GM21526 (cell line): ENCODE measurements around the gene GH2.

Experiments used
- ATAC-seq: cut with Tn5 transposase; IDR thresholded peaks from one replicate; pipeline ENCODE4 v1.9.1; 2021; ENCODE audit warnings: moderate library complexity; ENCODE audit not compliant: unreplicated experiment, low FRiP score

GH2 gene

DNA sequence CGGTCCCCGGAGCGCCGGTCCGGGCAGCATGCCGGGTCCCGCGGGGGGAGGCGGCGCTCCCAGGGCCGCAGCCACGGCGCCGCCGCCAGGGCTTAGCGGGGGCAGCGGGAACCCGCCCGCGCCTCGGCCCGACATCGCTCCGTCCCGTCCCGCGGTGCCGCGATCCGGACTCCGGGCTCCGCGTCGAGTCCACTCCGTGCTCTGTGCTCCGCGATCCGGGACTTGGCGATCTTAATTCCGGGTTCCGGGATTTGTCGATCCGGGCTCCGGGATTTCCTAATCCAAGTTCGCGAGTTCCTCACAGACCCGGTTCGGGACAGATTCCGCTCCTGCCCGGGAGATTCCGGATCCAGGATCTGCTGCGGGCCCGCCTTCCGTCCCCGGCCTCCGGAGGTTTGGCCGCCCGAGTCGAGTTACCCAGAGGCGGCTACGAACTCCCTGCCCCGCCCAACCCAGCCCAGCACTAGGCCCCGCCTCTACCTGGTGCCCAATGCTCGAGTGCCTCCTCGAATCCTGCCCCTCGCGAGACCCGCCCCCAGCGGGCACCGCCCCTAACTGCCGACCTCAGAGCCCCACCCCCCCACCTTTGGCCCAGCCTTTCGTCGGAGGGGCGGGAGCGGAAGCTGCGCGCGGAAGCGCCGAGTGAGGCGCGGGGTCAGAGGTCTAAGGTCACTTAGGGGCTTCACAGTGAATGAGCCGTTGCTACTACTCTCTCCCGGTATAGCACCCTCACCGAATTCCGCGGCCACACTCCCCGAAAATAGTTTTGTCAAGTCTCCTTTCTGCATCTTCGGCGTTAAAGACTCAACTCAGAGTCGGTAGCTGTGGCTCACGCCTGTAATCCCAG, 39.0 kb downstream of the GH2 start, which contains the start of gene SMARCD2:
TSS of gene SMARCD2 (minus strand) at position 146 of the 847 bp plus-strand sequence. CDS start at position 135, 11 bp downstream.
- ATAC-seq = peak; percentile 61

DNA sequence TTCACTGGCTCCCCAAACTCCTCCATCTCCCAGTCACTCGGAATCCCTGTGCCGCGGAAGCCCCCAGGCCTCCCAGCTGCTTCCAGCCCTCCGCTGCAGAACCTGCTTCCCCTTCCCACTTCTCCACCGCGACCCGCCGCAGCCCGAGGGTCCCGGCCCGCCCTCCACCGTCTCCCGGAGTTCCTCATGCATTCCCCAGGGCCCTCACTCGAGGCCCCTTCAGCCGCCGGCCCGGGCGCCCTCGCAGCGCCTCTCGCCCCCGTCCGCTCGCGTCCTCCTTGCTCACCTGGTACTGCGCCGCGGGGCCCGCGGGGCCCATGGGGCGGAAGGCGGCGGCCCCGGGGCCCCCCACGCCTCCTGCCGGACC, 39.6 kb downstream of the GH2 start:
- peak; percentile 30 for ATAC-seq

DNA sequence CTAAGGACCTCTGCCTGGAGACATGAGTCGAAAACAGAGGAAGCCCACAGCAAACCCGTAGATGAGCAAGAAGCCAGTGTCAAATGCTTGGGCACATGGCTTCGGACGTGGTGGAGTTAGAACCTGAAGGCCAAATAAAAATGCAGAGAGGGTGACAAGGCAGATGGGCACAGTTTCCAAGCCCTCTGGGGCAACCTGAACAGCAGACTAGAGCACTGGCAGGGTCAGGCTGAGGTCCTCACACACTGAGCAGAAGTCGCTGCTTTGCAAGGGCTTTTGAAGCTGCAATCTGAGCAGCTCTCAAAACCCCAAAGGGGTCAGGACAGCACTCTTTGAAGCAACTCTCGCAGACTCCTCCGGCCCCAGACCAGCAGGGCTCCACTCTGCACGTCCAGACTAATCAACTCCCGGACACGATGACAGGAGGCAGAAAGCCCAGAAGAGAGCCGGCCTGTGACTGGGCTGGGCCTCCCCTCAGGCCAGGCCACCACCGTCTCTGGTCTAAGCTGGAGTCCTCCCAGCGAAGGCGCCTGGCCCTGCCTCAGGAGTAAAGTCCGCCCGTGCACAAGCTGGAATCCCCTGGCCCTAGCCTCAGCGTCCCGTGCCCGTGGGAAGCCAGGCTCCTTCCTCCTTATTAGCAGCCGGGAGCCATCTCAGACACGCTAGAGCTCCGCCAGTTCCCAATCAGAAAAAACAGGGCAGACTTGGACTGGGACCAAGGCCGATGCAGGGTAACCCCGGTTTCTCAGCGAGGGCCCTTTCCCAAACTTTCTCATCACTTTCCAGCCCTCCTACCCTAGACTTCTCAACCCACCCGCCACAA, 40.2 kb downstream of the GH2 start:
- no peak for ATAC-seq

DNA sequence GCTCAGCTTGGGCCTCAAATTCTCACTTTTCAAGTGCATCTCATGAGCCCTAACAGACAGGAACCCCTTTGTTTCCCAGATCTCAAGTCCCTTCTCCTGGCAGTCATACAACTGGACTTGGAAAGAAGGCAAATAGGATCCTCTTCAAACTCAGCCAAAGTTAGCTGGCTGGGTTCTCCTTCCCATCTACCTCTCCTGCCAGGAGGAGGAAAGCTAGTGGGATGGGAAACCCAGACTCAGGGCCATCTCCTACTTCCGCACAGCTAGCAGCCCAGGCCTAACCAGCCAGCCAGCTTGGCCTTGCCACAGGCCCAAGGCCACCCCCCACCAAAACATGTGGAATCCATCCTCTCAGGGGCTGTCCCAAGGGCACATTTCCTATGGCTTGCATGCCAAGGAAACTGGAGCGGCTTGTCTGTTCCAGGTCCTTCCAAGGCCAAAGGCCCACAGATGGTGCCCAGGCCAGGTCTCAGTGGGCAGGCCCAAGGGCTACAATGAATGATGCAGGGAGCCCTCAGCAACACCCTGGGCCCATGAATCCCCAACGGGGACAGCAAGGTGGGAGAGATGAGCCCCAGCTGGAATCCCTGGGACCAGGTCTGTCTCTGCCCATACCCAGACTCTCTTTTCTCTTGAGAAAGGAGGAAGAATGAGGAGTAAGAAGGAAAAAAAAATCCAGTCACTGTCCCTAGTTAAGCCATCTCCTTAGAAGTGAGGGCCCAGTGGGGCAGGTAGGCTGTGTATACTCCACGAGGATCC, 41.0 kb downstream of the GH2 start:
- no peak for ATAC-seq

DNA sequence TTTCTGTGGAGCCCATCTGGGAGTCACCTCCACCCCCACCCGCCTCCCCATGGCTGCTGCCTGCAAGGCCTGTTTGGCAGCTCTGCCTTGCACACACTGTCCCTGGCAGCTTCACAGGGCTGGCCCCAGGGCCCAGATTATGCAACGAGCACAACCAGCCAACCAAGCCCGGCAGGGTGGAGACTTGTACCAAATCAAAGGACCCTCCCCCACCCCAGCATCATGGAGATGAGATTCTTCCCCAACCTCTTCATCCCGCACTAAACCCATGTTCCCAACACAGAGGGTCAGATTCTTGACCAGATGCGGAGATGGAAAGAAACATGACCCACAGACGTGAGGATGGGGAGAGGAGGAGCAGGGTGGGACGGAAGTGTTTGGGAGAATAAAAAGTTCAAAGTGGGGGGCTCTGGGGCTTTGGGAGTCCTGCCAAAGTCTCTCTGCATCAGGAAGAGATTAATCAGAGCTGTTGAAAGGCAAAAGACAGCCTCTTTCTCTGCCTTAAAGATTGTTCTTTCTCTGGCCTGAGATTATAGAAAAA, 43.0 kb downstream of the GH2 start:
- ATAC-seq = no peak

DNA sequence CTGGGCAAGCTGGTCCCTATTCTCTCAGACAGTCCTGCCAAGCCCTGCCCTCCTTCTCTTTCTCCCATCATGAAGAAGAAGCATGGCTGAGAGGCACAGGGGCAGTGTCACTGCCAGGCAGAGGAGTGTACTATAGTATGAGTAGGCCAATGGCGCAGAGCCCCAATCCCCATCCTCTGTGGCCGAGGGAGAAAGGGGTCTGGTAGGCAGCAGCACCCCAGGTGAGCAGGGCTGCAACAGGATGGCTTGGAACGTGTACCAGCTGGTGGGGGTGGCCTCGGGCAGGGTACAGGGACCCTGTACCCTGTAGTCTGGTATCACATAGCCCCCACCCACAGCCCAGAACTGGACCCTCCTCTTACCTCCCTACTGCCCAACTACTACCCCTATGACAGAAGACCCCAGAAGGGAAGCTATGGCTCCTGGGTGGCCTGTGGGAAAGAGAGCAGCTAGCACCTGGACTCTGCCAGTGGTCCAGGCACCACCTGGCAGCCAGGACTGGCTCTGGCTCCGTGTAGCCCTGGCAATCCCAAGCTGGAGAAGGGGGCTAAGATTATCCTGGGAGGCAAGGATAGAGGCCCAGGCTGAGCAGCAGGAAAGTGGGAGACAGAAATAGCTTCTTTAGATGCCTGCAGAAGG, 43.7 kb downstream of the GH2 start:
- ATAC-seq = no peak

DNA sequence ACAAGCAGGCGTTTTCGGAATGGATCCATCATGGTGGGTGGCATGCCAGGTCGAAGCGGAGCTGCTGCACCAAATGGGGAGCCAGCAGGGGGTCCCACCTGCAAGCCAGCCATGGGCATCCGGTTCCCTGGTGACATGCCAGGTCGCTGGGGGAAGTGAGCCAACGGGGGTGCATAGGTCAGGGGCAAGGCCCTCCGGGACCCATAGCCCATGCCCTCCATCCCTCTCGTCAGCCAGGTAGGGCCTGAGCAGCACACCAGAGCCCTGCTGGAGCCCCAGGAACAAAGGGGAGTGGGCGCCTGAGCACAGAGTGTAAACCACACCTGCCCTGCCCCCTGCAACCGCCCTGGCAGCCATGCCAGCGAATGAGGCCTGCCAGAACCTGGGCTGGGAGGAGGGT, 44.3 kb downstream of the GH2 start:
- ATAC-seq = no peak

DNA sequence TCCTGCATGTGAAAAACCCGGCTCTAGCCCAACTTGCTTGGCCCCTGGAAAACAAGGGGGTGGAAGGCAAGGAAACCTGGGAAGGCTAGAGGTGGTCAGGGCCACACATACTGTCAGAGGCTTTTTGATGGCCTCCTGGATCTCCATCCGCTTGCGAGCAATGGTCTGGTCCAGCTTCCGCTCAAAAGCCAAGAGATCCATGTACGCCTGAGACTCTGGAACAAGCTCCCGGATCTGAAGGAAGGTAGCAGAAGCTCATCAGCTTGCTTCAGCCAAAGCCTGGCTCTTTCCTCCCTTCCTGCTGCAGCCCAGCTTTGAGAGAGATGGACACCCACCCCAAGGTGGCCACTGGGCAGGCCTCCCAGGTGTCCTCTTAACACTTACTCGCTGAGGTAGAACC, 44.9 kb downstream of the GH2 start:
- ATAC-seq = no peak

DNA sequence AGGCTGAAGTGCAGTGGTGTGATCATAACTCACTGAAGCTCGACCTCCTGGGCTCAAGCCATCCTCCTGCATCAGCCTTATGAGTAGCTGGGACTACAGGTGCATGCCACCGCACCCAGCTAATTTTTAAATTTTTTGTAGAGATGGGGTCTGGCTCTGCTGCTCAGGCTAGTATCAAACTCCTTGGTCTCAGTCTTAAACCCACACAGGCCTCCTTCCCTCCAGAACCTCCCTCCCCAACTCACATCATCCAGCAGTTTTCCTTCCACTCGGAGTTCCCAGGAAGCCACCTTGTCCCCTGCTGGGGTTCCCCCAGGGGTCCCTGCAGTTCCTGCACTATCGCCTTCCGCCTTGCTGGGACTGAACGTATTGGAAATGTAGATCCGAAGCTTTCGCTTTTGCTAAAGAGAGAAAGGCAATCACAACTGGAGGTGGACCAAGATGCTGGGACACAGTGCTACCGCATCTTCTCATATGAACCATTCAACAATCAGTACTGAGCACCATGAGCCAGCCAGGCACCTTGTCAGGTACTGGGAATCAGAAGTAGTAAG, 46.5 kb downstream of the GH2 start:
- ATAC-seq = no peak

DNA sequence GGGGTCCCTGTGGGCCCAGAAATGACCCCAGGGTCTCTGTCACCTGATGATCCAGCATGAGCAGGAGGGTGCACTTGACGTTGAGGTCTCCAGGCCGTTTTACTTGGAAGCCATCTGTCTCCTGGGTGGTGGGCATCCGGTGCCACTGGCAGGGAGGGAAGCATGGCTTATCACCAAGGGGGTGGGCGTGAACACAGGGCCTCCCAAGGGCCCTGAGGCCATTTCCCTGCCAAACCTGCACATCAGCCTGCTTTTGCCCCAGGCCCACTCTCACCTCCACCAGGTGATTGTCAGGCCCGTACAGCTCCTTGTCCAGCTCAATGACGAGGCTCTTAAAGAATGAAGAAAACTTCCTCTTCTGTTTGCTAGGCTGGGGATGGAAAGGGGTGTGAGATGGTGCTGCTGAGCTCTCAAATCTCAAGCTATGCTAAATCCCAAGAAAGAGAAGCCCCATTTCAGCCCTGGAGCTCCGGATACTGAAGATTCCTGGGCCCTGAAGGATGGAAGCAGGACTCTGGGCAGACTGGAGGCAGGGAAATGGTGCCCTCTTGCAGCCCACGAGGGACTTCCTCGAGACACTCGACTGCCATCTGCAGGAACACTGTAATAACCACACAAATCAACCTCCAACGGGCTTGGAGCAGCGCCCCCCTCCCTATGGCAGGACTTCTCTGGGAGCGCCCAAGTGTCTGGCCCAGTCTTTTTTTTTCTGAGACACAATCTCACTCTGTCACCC, 47.1 kb downstream of the GH2 start:
- no peak for ATAC-seq

DNA sequence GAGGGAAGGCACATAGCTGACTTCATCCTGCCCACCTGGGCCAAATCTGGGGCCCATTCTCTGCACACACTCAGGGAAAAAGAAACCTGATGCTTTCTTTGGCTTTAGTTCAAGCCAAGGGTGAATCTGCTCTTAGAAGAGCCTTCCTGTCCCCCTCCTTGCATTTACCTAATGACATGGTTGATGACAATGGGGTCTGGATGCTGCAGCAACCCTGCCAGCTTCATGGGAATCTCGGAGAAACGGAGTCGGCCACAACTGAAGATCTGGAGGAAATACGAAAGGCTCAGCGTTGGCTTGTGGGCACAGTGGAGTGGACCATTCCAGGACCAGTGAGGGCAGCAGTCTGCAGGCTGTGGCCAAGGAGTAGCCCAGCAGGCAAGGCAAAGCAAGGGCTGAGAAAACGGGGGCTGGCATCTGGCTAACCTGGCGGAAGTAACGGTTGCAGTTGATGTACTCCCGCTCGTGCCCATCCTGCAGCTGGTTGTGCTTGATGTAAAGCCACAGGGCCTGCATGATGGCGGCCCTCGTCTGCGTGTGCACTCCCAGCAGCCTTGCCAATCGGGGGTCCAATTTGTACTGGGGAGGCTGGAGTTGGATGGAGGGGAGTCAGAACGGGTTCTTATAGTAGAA, 47.9 kb downstream of the GH2 start:
- ATAC-seq = no peak

DNA sequence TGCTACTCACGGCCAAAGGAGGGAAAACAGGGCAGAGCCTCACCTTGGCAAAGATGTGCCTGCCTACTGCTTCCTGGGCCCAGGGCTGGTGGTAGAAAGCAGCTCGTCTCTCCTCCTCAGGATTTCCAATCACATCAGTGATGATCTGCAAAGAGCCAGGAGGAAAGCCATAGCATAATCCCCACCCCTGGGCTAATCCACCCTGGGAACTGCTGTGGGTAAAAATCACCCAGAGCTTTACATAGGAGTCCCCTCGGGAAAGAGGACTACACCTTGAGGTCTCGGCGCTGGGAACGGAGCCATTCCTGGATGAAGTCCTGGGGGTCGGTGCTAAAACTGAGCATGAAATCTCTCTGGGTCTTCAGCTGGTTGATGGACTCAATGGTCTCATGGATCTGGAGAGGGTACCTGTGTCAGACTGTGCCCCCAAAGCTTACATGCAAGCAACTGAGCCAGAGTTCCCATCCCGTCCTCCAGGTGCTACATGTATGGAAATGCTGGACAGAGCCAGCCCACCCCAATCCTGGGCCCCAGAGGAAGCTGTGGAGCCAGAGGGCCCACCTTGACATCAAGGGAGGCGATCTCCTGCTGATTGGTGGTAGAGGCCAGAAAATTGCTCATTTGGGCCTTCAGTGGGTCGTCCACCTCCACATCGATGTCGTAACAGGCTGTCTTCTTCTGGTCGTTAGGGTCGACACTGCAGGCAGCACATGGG, 48.6 kb downstream of the GH2 start:
- no peak for ATAC-seq

DNA sequence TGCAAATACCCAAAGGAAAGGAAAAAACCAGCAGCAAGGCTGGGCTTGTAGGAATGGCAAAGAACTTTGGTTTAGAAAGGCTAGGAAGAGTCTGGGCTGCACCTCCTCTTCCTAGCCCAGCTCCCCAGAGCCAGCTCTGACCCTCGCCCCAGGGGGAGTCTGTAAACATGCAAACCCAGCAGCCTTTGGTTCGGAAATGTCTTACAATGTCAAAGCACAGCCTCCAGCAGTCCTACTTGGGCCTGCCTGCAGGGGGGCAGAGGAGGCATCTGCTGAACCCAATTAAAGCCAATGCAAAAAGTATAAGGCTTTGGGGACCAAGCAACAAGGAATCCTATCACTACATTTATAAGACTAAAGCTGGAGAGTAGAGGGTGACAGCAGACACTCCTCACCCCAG, 49.3 kb downstream of the GH2 start:
- ATAC-seq = no peak

DNA sequence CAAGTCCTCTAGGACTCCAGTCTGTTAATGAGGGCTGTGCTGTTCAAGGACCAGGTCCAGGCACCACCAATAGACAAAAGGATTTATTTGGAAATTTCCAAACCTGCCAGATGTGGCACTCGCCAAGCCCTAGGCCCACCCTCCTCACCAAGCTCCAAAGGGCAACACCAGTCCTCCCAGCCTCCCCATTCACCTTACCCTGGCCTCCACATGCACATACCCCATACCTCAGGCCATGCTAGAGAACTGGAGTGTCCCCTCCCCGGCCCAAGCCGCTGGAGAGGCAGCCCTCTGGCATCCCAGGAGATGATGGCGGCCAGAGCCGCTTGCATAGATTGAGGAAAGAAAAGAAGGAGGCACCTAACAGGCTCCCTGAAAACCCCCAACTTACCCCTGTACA, 49.7 kb downstream of the GH2 start:
- no peak for ATAC-seq

DNA sequence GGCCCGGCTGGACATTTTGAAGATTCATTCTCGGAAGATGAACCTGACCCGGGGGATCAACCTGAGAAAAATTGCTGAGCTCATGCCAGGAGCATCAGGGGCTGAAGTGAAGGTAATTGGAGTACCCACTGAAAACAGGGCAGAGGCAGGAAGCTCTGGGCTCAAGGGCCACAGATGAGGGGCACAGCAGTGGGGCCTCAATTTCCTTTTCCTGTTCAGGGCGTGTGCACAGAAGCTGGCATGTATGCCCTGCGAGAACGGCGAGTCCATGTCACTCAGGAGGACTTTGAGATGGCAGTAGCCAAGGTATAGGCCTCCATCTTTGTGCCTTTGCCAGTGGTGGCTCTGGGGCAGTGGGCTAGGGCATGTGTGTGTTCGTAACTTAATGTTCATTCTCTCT, 50.2 kb downstream of the GH2 start:
- ATAC-seq = no peak

DNA sequence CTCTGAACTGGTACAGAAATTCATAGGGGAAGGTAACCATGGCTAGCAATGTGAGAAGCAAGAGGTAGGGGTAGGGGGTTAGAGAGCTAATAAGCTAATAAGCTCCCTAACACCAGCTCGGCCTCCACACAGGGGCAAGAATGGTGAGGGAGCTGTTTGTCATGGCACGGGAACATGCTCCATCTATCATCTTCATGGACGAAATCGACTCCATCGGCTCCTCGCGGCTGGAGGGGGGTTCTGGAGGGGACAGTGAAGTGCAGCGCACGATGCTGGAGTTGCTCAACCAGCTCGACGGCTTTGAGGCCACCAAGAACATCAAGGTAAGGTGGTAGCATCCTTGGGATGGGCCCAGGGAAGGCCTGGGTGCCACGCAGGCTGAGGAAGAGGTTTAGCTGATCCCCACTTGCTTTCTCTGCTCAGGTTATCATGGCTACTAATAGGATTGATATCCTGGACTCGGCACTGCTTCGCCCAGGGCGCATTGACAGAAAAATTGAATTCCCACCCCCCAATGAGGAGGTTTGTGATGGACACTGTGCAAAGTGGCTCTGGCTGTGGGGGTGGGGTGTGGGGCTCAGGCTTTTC, 50.7 kb downstream of the GH2 start:
- ATAC-seq = no peak

DNA sequence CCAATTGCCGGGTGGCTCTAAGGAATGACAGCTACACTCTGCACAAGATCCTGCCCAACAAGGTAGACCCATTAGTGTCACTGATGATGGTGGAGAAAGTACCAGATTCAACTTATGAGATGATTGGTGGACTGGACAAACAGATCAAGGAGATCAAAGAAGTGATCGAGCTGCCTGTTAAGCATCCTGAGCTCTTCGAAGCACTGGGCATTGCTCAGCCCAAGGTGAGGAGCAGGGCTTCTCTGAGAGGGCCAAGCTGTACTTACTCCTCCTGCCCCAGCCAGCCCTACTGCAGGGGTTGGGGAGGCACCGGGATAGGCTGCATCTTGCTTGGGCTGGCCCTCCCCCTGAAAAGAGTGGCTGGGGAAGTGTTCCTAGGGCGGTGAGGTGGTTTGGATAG, 51.5 kb downstream of the GH2 start:
- no peak for ATAC-seq
